Measurements from ENCODE around the gene ATL2.
"Not testable (repeated sequence)": the region's sequence is repeated elsewhere in the genome, so short reads cannot be mapped to it uniquely, and the experiment has no call there.

ATL2 gene

GRCh38 chr2:38377050-38377828, at the start of gene ATL2:
Gene ATL2 (minus strand): TSS chr2:38377273. CDS start chr2:38377260, 13 bp downstream.
- peak; percentile 96 for DNase-seq

- DNase-seq = no peak
These were observed 46.7 kb upstream of the ATL2 start for GRCh38 chr2:38423763-38424162.

- DNase-seq = no peak
These were observed 44.4 kb upstream of the ATL2 start for GRCh38 chr2:38421274-38422056.

DNA sequence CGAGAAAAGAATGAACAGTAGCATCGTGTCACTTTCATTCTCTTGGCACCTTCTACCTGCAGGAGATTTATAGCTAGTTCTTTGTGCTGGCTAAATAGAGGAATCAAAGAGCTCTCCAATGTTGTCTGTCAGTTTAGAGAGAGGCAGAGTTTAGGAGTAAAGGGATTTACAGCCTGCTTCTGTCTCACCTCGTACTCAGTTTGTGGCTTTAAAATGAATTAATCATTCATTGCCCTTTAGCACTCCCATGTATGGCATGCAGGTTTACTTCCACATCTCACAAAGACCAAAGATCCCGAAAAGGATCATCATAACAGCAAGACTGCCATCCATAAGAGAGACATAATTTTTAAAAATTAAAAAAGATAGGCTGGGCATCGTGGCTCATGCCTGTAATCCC, 42.4 kb upstream of the ATL2 start:
- DNase-seq = no peak

GRCh38 chr2:38418735-38419134, 41.7 kb upstream of the ATL2 start:
- no peak for DNase-seq

- no peak for DNase-seq
These were observed 40.9 kb upstream of the ATL2 start for GRCh38 chr2:38417745-38418689.

DNA sequence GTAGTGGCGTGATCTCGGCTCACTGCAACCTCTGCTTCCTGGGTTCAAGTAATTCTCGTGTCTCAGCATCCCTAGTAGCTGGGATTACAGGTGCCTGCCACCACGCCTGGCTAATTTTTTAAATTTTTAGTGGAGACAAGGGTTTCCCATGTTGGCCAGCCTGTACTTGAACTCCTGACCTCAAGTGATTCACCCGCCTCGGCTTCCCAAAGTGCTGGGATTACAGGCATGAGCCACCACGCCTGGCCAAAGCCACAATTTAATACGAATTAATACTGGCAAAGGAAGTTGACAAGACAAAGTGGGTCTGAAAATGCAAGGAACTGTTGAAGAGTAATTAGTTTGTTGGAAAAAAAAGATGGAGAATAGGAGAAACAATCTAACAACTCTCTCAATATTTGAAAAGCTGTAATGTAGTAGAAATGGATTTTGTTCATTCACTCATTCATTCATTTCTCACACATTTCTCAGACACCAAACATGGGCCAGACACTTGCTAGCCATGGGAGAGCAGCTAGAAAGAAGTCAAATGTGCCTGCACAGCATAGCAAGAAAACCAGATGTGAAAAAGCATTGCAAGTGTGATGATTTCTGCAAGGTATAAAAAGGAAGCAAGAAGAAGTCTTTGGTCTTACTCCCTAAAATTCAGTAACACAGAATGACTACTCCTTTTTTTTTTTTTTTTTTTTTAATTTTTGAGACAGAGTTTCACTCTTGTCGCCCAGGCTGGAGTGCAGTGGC, 39.4 kb upstream of the ATL2 start:
- DNase-seq = no peak

DNA sequence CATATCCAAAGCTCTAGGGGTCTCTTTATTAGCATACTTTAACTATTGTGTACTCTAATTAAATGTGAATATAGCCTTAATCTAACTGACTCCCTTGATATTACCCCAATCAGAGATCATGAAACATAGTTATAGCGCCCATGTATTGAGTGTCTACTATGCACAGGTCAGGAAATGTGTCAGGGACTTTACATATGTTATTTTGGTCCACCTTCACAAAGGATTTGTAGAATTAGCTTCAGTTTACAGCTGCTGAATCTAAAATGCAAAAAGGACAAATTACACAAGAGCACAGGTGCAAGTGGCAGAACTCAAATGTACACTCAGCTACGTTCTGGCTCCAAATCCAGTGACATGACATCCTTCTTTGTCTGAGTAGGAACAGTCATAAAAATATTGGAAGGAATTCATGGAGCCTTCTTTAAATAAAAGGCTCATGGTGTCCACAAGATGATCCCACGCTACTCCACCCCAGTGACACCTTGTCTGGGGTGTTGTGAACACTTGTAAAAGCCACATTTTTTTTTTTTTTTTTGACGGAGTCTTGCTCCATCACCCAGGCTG, 38.7 kb upstream of the ATL2 start:
- no peak for DNase-seq

GRCh38 chr2:38415023-38415422, 38.0 kb upstream of the ATL2 start:
- DNase-seq = no peak

DNA sequence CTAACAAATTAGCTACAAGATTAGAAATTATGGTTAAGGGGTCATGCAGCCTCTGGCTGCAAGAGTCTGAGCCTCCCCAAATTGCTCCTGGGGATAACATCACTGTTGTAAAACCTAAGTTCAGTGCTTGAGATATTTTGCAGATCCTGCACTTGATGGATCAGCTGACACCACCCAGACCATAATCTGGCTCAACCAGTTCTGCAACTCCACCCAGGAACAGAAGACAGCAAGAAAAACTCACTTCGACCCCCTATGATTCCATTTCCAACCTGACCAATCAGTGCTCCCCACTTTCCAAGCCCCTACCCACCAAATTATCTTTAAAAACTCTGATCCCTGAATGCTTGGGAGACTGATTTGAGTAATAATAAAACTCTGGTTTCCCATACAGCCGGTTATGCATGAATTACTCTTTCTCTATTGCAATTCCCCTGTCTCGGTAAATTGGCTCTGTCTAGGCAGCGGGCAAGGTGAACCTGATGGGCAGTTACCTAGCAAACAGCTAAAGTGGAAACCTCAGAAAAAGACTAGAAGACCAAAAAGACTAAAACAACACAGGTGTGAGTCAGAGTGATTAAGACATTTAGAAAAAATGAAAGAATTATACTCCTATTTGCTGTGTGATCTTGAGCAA, 35.3 kb upstream of the ATL2 start:
- not testable (repeated sequence) for DNase-seq

DNA sequence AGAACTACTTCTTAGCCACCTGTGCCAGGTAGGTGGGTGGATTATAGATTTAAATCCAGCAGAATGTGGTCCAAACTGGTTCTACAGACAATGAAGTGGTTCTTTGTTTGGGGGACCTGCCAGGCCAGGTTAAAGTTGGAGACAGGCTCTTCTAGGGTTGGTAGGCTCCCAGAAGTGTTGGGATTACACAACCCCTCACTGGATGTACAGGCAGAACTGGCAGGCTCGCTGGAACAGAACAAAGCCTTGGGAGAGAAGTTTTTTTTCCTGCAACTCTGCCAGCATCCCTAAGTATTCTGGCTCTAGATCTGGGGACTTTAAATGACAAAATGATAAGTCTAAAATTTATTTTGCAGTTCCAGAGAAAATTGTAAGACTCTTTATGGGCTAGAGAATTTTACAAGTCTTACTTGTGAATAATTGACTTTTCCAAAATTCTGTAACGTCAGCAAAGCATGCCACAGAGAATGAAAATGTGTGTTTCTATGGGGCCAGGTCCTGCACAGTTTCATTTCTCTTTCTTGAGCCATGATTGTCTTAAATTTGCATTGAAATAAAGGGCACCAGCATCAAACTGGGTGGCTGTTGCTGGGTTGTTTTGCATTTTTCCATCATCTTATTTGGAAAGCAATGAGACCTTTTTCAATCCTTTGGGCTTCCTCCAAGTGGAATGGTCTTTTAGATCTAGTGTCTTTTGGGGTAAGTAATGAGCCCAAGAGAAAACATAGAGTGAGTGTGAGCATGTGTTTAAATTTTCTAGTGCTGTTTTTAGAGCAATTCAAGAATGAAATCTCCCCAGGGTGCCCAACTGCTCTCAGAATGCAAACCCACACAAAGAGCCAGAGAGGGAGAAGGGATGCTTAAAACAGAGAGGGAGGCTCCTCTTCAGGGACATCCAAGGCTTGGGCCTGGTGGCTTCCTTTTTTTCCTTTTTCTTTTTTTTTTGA, 32.4 kb upstream of the ATL2 start:
- DNase-seq = no peak

GRCh38 chr2:38407111-38407682, 30.1 kb upstream of the ATL2 start:
- no peak for DNase-seq

GRCh38 chr2:38406597-38407110, 29.6 kb upstream of the ATL2 start:
- no peak for DNase-seq

DNA sequence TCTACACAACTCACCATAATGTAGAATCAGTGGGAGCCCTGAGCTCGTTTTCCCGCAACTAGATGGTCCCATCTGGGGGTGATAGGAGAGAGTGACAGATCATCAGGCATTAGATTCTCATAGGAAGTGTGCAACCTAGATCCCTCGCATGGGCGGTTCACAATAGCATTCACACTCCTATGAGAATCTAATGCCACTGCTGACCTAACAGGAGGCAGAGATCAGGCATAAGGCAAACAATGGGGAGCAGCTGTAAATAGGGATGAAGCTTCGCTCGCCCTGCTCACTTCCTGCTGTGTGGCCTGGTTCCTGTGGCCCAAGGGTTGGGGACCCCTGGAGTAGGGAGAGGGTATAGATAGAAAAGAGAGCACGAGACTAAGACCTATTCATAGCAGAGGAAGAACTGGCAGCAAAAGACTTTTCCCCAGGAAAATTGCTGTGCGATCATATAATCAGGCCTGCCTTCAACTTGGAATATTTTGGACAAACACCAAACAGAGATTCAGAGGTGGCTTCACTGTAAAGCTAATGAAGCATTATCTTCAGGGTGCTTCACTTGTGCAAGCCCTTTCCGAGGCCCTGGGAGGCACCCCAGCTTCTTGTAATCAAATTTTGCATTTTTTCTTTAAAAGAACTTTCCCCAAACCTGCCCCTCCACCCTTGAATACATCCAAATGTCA, 29.0 kb upstream of the ATL2 start:
- no peak for DNase-seq

- no peak for DNase-seq
These were observed 23.4 kb upstream of the ATL2 start for GRCh38 chr2:38400513-38400912.

DNA sequence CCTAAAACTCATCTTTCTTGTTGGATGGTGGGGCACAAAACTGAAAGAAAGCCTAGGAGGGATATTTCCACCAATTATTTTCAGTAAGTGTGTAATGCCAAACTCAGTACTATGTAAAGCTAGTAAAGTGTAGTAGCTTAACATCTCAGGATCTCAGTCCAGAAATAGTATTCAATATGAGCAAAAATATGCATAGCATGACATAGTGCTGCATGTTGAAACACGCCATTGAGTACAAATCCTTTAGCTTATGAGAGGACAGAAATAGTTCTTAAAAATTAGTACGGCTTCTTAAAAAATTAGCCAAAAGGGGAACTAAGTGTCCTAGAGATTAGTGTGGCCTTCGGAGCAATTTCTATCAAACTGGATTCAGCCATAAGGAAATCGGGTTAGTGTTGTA, 21.7 kb upstream of the ATL2 start:
- no peak for DNase-seq

DNA sequence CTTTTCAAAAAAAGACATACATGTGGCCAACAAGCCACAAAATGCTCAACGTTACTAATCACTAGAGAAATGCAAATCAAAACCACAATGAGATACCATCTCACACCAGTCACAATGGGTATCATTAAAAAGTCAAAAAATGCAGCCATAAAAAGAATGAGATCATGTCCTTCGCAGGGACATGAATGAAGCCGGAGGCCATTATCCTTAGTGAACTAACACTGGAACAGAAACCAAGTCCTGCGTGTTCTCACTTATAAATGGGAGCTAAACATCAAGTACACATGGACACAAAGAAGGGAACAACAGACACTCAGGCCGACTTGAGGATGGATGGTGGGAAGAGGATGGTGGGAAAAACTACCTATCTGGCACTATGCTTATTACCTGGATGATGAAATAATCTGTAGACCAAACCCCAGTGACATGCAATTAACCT, 17.8 kb upstream of the ATL2 start:
- no peak for DNase-seq

DNA sequence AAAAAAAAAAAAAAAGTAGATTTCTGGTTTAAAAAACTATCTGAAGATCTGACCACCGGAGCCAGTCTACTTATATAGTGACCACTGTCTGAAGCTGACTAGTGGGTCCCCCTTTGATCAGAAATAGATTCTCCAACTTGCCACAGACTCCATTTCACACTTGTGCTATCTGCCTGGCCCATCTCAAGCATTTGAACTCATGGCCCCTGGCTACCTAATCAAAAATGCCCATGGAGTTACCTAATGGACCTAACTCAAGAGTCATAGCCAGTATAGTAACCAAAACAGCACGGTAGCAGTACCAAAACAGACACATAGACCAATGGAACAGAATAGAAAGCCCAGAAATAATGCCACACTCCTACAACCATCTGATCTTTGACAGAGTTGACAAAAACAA, 17.0 kb upstream of the ATL2 start:
- no peak for DNase-seq

DNA sequence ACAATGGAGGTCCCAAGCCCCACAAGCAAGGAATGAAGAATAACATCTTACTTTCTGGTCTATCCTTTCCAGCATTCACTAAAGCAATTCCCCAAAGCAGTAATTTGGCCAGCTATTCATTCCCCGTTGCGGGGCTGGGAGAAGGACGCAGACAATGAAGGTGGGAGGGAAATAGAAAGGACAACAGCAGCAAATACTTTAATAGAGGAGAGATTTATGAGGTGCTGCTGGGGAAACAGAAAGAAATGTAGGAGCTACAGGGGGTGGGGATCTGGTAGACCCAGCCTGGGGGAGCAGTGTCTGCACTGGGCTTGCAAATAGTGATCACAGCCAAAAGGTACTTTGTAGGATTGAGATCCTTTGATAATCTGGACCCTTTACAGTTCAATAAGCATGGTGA, 13.9 kb upstream of the ATL2 start:
- no peak for DNase-seq

All from CD4-positive, alpha-beta T cell treated with Interleukin-15 for 1 hour (primary cell).